DND-41 (cell line): ENCODE data around the gene MSRB3.
"Not testable (repeated sequence)": the region's sequence is repeated elsewhere in the genome, so short reads cannot be mapped to it uniquely, and the experiment has no call there.

ENCODE experiments used
- ATAC-seq: fragments of 200-7000 bp; cut with Tn5 transposase; 3 replicates; pipeline ENCODE4 v1.9.1; 2021; ENCODE audit warnings: low read depth; ENCODE audit not compliant: insufficient read depth
- DNase-seq: peaks from one replicate; pipeline ENCODE4 v3.0.0-alpha.2; 2020
- H2AFZ ChIP-seq: 2 replicates; pipeline ENCODE4 v1.6.0; 2012; ENCODE audit warnings: low read depth, low read length
- H3K27ac ChIP-seq: 2 replicates; pipeline ENCODE4 v1.5.1; 2012; ENCODE audit warnings: low read length, inconsistent platforms
- H3K27me3 ChIP-seq: fragments of 200-600 bp; sonication (generic); 2 replicates; pipeline ENCODE4 v1.6.0; 2012; ENCODE audit warnings: low read length, mild to moderate bottlenecking, inconsistent platforms; ENCODE audit not compliant: insufficient read depth, poor library complexity
- H3K36me3 ChIP-seq: 2 replicates; pipeline ENCODE4 v1.5.1; 2012; ENCODE audit warnings: low read length, inconsistent platforms; ENCODE audit not compliant: insufficient read depth
- H3K4me1 ChIP-seq: 2 replicates; pipeline ENCODE4 v1.5.1; 2012; ENCODE audit warnings: mild to moderate bottlenecking, low read length; ENCODE audit not compliant: insufficient read depth
- H3K4me2 ChIP-seq: 2 replicates; pipeline ENCODE4 v1.6.0; 2012; ENCODE audit warnings: mild to moderate bottlenecking, moderate library complexity, low read length, inconsistent platforms; ENCODE audit not compliant: insufficient read depth
- H3K4me3 ChIP-seq, 2 experiments: fragments of 200-600 bp in 1 of 2; shearing (Covaris generic) in 1 of 2; 2 replicates each; pipeline ENCODE4 v1.5.1; 2012 to 2016; ENCODE audit warnings: inconsistent platforms in 2 of 2, low read length in 2 of 2, mild to moderate bottlenecking in 2 of 2, low read depth in 1 of 2, moderate library complexity in 1 of 2
- H3K79me2 ChIP-seq: 2 replicates; pipeline ENCODE4 v1.6.0; 2012; ENCODE audit warnings: low read length, inconsistent platforms; ENCODE audit not compliant: insufficient read depth
- H3K9ac ChIP-seq: 2 replicates; pipeline ENCODE4 v1.6.0; 2012; ENCODE audit warnings: low read depth, mild to moderate bottlenecking, inconsistent platforms, low read length, moderate library complexity
- H3K9me3 ChIP-seq: 2 replicates; pipeline ENCODE4 v1.5.1; 2012; ENCODE audit warnings: low read length, moderate library complexity, mild to moderate bottlenecking, inconsistent platforms; ENCODE audit not compliant: insufficient read depth, severe bottlenecking
- H4K20me1 ChIP-seq: 2 replicates; pipeline ENCODE4 v1.6.0; 2012; ENCODE audit warnings: low read length; ENCODE audit not compliant: insufficient read depth
- CTCF ChIP-seq: IDR thresholded peaks from 2 replicates; pipeline ENCODE4 v1.5.1; 2012; ENCODE audit warnings: borderline replicate concordance, low read length, moderate library complexity, mild to moderate bottlenecking; ENCODE audit not compliant: poor library complexity, severe bottlenecking; ENCODE audit errors: extremely low read depth
- EZH2 ChIP-seq: IDR thresholded peaks from 3 replicates; pipeline ENCODE4 v1.6.1; 2012; ENCODE audit warnings: borderline replicate concordance, low read depth, mild to moderate bottlenecking, moderate library complexity, low read length, inconsistent platforms; ENCODE audit not compliant: severe bottlenecking

The MSRB3 gene

DNA sequence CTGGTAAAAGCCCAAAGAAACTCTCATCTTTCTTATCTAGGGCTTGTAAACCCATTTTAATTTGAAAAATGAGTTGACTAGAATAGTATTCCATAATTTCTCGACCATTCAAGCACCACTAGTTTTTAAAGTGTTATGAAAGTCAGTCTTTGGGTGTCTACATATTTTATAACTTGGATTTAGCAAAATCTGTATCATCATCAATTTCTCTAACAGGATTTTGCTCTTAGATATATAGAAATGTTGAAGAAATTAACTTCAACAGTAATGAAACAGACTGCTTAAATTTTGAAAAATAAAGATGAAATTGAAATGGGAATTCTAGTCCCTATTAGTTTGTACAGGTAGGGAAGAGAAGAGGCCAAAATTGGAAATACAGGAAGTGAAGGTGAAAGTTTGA lies 32.8 kb downstream of the MSRB3 start:
- Histone ChIP-seq H3K9ac (no peak overlapping the region), H3K4me2 (no peak overlapping the region), H3K36me3 (peaks cover 4% of the 10 kb centered on the region; the same call in 1 of the 2 replicates), H2AFZ (no peak overlapping the region), H3K27ac (no peak overlapping the region), H3K27me3 (no peaks in the 10 kb centered on the region), H3K4me3 (no peak overlapping the region), H4K20me1 (peaks cover 2% of the 10 kb centered on the region; the same call in 1 of the 2 replicates), H3K9me3 (no peaks in the 10 kb centered on the region), H3K4me1 (no peaks in the 10 kb centered on the region; the same call in 1 of the 2 replicates), H3K79me2 (no peaks in the 10 kb centered on the region; the same call in 1 of the 2 replicates)
- ATAC-seq (no peak), DNase-seq (no peak)
- no peak for TF ChIP-seq CTCF
- no peak for TF ChIP-seq EZH2

DNA sequence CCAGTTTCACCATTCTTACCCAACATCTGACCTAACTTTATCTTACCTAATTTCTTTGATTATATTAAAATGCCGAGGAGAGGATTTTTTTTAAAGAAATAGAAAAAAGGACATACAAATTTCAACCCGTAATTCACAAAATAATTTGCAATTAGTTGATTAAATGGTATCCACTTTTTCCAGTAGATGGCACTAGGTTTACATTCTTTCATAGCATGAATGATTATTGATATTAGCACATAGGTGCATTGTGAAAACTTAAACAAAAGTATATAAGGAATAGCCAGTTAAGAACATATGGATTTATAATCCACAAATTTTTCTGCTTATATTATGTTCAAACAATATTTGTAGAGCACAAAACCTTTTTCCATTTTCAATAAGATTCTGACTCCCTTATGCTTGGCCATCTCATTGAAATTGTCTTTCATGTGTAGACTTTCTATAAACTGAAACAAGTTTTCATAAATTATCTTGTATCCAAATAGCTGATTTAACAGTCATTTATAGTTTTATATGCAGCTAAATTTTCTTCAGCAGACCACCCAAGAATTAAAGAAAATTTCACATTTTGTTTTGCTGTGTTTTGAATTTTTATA lies 35.3 kb downstream of the MSRB3 start:
- Histone ChIP-seq H3K36me3 (peaks cover under 1% of the 10 kb centered on the region; the same call in 1 of the 2 replicates), H4K20me1 (no peaks in the 10 kb centered on the region; the same call in 1 of the 2 replicates), H3K27me3 (no peaks in the 10 kb centered on the region), H3K4me2 (no peak overlapping the region), H3K4me1 (no peaks in the 10 kb centered on the region), H3K4me3 (no peak overlapping the region), H3K27ac (no peak overlapping the region), H3K79me2 (no peaks in the 10 kb centered on the region), H2AFZ (no peak overlapping the region), H3K9ac (no peak overlapping the region), H3K9me3 (no peaks in the 10 kb centered on the region)
- DNase-seq, result no peak
- TF ChIP-seq CTCF, result peak; percentile 54
- TF ChIP-seq EZH2, result no peak
- no peak for ATAC-seq

DNA sequence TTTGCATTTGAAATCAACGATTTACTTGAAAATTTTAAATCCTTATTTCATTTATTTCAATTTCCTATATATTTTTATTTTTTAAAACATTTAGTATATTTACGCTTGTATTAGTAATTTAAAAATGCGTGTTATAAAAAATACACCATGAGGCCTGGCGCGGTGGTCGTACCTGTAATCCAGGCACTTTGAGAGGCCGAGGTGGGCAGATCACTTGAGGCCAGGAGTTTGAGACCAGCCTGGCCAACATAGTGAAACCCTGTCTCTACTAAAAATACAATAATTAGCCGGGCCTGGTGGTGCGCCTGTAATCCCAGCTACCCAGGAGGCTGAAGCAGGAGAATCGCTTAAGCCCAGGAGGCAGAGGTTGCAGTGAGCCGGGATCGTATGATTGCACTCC lies 36.8 kb downstream of the MSRB3 start:
- H3K36me3 ChIP-seq, H4K20me1 ChIP-seq, H3K9ac ChIP-seq, H3K9me3 ChIP-seq, H3K27me3 ChIP-seq, ATAC-seq, H2AFZ ChIP-seq, H3K4me2 ChIP-seq, H3K27ac ChIP-seq, DNase-seq, H3K4me1 ChIP-seq, H3K4me3 ChIP-seq, H3K79me2 ChIP-seq: not testable (repeated sequence)

DNA sequence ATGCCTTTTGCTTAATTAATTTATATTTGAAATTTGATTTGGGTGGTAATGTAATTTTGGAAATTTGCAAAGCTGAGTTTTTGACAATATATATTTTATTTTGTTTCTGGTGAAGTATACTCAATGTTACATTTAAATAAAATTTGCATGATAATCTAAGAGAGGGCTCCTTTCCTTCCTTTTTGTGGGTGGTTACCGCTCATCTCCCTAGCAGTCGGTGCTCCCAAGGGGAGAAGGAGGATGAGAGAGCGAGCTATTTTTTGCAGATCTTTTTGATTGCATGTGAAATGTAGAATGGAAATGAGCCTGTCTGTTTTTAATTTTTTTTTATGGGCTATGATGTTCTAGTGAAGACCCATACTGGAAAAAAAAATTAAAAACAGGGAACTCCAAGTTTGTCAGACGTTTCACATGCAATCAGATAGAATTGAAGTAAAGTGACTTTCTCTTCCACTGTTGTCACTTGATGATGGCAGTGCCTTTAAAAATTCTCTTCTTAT lies 39.8 kb downstream of the MSRB3 start:
- Histone ChIP-seq H3K4me2 (no peak overlapping the region), H4K20me1 (no peaks in the 10 kb centered on the region), H3K27ac (no peak overlapping the region), H3K4me1 (no peaks in the 10 kb centered on the region), H3K79me2 (no peaks in the 10 kb centered on the region), H3K9me3 (no peaks in the 10 kb centered on the region), H2AFZ (no peak overlapping the region), H3K36me3 (no peaks in the 10 kb centered on the region), H3K9ac (no peak overlapping the region), H3K4me3 (no peak overlapping the region), H3K27me3 (no peaks in the 10 kb centered on the region)
- ATAC-seq (no peak), DNase-seq (no peak)
- no peak for TF ChIP-seq EZH2
- no peak for TF ChIP-seq CTCF
